SKM-1 (cell line): ENCODE results near the gene FETUB.

Source experiments
- DNase-seq: peaks from one replicate; lab custom pipeline; 2025; ENCODE audit not compliant: unreplicated experiment; lab: John Stamatoyannopoulos, UW

The FETUB gene

GRCh38 chr3:186635532-186635931 lies 4.7 kb upstream of the FETUB start:
- DNase-seq = no peak

- DNase-seq = no peak
These were observed 3.7 kb upstream of the FETUB start for GRCh38 chr3:186636536-186636935.

- no peak for DNase-seq
These were observed 2.5 kb upstream of the FETUB start for GRCh38 chr3:186637686-186638085.

- DNase-seq = no peak
These were observed 1.9 kb upstream of the FETUB start for GRCh38 chr3:186638259-186638658.

- DNase-seq = no peak
These were observed 247 bp downstream of the FETUB start for GRCh38 chr3:186640473-186640818.

GRCh38 chr3:186640929-186641328 lies 730 bp downstream of the FETUB start:
- no peak for DNase-seq

- no peak for DNase-seq
These were observed 1.8 kb downstream of the FETUB start for GRCh38 chr3:186642014-186642413.

GRCh38 chr3:186643493-186643892 lies 3.3 kb downstream of the FETUB start:
- DNase-seq = no peak

- no peak for DNase-seq
These were observed 4.5 kb downstream of the FETUB start for GRCh38 chr3:186644683-186645082.

GRCh38 chr3:186646106-186646505 lies 5.9 kb downstream of the FETUB start:
- DNase-seq = no peak

GRCh38 chr3:186646841-186647240 lies 6.6 kb downstream of the FETUB start:
- no peak for DNase-seq

- DNase-seq = no peak
These were observed 8.7 kb downstream of the FETUB start for GRCh38 chr3:186648851-186649250.

- no peak for DNase-seq
These were observed 11.5 kb downstream of the FETUB start for GRCh38 chr3:186651678-186652215.

- no peak for DNase-seq
These were observed 13.0 kb downstream of the FETUB start for GRCh38 chr3:186653080-186653707.

- DNase-seq = no peak
These were observed 13.8 kb downstream of the FETUB start for GRCh38 chr3:186653984-186654383.

- no peak for DNase-seq
These were observed 23.3 kb downstream of the FETUB start for GRCh38 chr3:186663361-186664118.

- DNase-seq = no peak
These were observed 23.9 kb downstream of the FETUB start for GRCh38 chr3:186664119-186664495.

GRCh38 chr3:186664506-186664905 lies 24.3 kb downstream of the FETUB start:
- DNase-seq = no peak

- no peak for DNase-seq
These were observed 25.5 kb downstream of the FETUB start, which contains the start of gene HRG for GRCh38 chr3:186665625-186666188. Gene HRG (plus strand): TSS chr3:186666014. CDS start chr3:186666032, 18 bp downstream.

- no peak for DNase-seq
These were observed 28.2 kb downstream of the FETUB start for GRCh38 chr3:186668426-186668825.

GRCh38 chr3:186669378-186670084 lies 29.3 kb downstream of the FETUB start:
- no peak for DNase-seq

- DNase-seq = no peak
These were observed 30.0 kb downstream of the FETUB start for GRCh38 chr3:186670155-186670554.
